ENCODE measurements around the gene KLK6. TPM values are rescaled to one million over a fixed set of nuclear protein-coding genes. Genes with fewer than 3 reads are reported as not detected.

KLK6 gene
- total RNA-seq, 4 donors from 2014 or later, result not detected

- H3K4me1 ChIP-seq, result no peaks in the 10 kb centered on the region
- no peak overlapping the region for H3K4me3 ChIP-seq
- DNase-seq (ENCODE audit: extremely low spot score), result no peak
- peaks cover 0 to 88% (median 15%) of the 10 kb centered on the region in 4 donors for H3K27me3 ChIP-seq
- TF ChIP-seq POLR2AphosphoS5 (IDR thresholded peaks at IDR 0.05) (no peak), CTCF (IDR thresholded peaks at IDR 0.05) (no peak), POLR2A (IDR thresholded peaks at IDR 0.05; ENCODE audit: low read depth) (no peak), EP300 (IDR thresholded peaks at IDR 0.05) (no peak)
- no peaks in the 10 kb centered on the region for H3K9me3 ChIP-seq
- intact Hi-C loops (cut with DNase I), result no loop called here
- H3K36me3 ChIP-seq, result no peaks in the 10 kb centered on the region
- H3K27ac ChIP-seq (replicated peaks in 1 of 4), result no peak overlapping the region
- 50% methylated on average over 39 of the region's 42 CpGs for WGBS
Measured at GRCh38 chr19:51002542-51003311, 33.3 kb upstream of the KLK6 start.

- no peaks in the 10 kb centered on the region for H3K4me1 ChIP-seq
- DNase-seq (ENCODE audit: extremely low spot score), result no peak
- intact Hi-C loops (cut with DNase I), result no loop called here
- no peaks in the 10 kb centered on the region for H3K9me3 ChIP-seq
- TF ChIP-seq POLR2AphosphoS5 (IDR thresholded peaks at IDR 0.05) (no peak), EP300 (IDR thresholded peaks at IDR 0.05) (no peak), POLR2A (IDR thresholded peaks at IDR 0.05; ENCODE audit: low read depth) (no peak), CTCF (IDR thresholded peaks at IDR 0.05) (no peak)
- H3K36me3 ChIP-seq, result no peaks in the 10 kb centered on the region
- H3K4me3 ChIP-seq, result no peak overlapping the region
- peaks cover 0 to 91% (median 15%) of the 10 kb centered on the region in 4 donors for H3K27me3 ChIP-seq
- 28% methylated on average over 12 of the region's 12 CpGs for WGBS
- no peak overlapping the region for H3K27ac ChIP-seq (replicated peaks in 1 of 4)
Measured at GRCh38 chr19:51002089-51002532, 32.7 kb upstream of the KLK6 start.

- DNase-seq (ENCODE audit: extremely low spot score), result no peak
- Histone ChIP-seq H3K4me3 (no peak within 1 kb of the TSS), H3K27ac (replicated peaks in 1 of 4) (no peak within 1 kb of the TSS), H3K27me3 (peaks cover 0 to 85% (median 15%) of the 10 kb centered on the region in 4 donors), H3K9me3 (no peaks in the 10 kb centered on the region), H3K4me1 (no peaks in the 10 kb centered on the region), H3K36me3 (no peaks in the 10 kb centered on the region)
- intact Hi-C loops (cut with DNase I), result no loop called here
- WGBS, result 25% methylated on average over 7 of the region's 7 CpGs
- TF ChIP-seq CTCF (IDR thresholded peaks at IDR 0.05) (no peak), POLR2AphosphoS5 (IDR thresholded peaks at IDR 0.05) (no peak), EP300 (IDR thresholded peaks at IDR 0.05) (no peak), POLR2A (IDR thresholded peaks at IDR 0.05; ENCODE audit: low read depth) (no peak)
Measured at GRCh38 chr19:51001515-51001914, 32.1 kb upstream of the KLK6 start, which contains the start of gene KLK8. Gene KLK8, minus strand, starts transcription at chr19:51001604. Its CDS starts 437 bp downstream, at chr19:51001167.

- TF ChIP-seq POLR2A (IDR thresholded peaks at IDR 0.05; ENCODE audit: low read depth) (no peak), POLR2AphosphoS5 (IDR thresholded peaks at IDR 0.05) (no peak)
- no peak for DNase-seq (ENCODE audit: extremely low spot score)
- Histone ChIP-seq H3K9me3 (no peaks in the 10 kb centered on the region), H3K27me3 (peaks cover 0 to 80% (median 15%) of the 10 kb centered on the region in 4 donors), H3K36me3 (no peaks in the 10 kb centered on the region), H3K27ac (replicated peaks in 1 of 4) (no peak overlapping the region), H3K4me1 (no peaks in the 10 kb centered on the region), H3K4me3 (no peak overlapping the region)
- intact Hi-C loops (cut with DNase I), result no loop called here
- WGBS, result 48% methylated on average over 11 of the region's 16 CpGs
Measured at GRCh38 chr19:51000981-51001380, 31.6 kb upstream of the KLK6 start.

GRCh38 chr19:51000426-51000825, 31.0 kb upstream of the KLK6 start:
- H3K4me3 ChIP-seq, result no peak overlapping the region
- peaks cover 0 to 78% (median 15%) of the 10 kb centered on the region in 4 donors for H3K27me3 ChIP-seq
- no peak for DNase-seq (ENCODE audit: extremely low spot score)
- no peak for TF ChIP-seq CTCF (IDR thresholded peaks at IDR 0.05)
- TF ChIP-seq POLR2AphosphoS5 (IDR thresholded peaks at IDR 0.05), result no peak
- no peak for TF ChIP-seq EP300 (IDR thresholded peaks at IDR 0.05)
- no peak for TF ChIP-seq POLR2A (IDR thresholded peaks at IDR 0.05; ENCODE audit: low read depth)
- H3K27ac ChIP-seq (replicated peaks in 1 of 4), result no peak overlapping the region
- intact Hi-C loops (cut with DNase I), result no loop called here
- WGBS, result 90% methylated on average over 5 of the region's 10 CpGs
- H3K36me3 ChIP-seq, result no peaks in the 10 kb centered on the region
- no peaks in the 10 kb centered on the region for H3K9me3 ChIP-seq
- H3K4me1 ChIP-seq, result no peaks in the 10 kb centered on the region
